ENCODE measurements around the gene SMIM1.

DNA sequence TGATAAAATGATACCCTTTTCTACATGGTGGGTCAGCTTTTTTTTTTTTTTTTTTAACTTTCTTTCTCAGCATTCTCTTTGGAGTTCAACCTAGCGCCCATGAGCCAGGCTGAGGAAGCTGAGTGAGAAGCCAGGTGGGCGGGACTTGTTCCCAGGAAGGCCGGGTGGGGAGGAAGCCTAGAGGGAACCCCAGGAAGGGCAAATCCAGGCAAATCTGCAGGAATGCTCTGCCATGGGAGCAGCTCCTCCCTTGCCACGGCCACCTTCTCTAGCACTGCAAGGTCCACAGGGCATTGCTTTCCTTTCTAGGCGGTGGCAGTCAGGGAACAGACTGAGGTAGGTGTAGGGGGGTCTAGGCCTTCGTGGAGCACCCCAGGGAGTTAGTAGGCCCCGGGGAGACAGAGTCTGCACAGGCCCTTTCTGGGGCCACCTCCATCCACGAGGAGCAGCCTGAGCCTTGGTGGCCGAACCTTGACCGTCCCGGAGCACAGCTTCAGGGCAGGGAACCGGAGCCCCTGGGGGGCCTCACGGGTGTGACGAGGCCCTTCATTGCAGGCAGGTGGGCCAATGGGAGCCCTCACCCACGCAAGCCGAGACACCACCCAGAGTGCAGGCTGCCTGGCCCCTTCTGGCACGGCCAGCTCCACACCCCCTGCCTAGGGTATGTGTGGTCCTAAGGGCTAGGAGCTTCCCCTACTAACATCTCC lies 38.5 kb upstream of the SMIM1 start:
- TF ChIP-seq, protein P1, sequence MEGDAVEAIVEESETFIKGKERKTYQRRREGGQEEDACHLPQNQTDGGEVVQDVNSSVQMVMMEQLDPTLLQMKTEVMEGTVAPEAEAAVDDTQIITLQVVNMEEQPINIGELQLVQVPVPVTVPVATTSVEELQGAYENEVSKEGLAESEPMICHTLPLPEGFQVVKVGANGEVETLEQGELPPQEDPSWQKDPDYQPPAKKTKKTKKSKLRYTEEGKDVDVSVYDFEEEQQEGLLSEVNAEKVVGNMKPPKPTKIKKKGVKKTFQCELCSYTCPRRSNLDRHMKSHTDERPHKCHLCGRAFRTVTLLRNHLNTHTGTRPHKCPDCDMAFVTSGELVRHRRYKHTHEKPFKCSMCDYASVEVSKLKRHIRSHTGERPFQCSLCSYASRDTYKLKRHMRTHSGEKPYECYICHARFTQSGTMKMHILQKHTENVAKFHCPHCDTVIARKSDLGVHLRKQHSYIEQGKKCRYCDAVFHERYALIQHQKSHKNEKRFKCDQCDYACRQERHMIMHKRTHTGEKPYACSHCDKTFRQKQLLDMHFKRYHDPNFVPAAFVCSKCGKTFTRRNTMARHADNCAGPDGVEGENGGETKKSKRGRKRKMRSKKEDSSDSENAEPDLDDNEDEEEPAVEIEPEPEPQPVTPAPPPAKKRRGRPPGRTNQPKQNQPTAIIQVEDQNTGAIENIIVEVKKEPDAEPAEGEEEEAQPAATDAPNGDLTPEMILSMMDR (IDR thresholded peaks at IDR 0.05; ENCODE audit: extremely low read depth in 1 of 2, insufficient read depth in 1 of 2, low read depth in 1 of 2, low read length in 2 of 2): no peak
- TF ChIP-seq JUN (IDR thresholded peaks at IDR 0.05; ENCODE audit: borderline replicate concordance, insufficient read depth, insufficient read length, low read depth): no peak
- no peak for TF ChIP-seq EZH2 (IDR thresholded peaks at IDR 0.05; ENCODE audit: borderline replicate concordance, low read depth, low read length, severe bottlenecking)
- no peak for TF ChIP-seq POLR2A (IDR thresholded peaks at IDR 0.05; ENCODE audit: low read depth, low read length)
- no peak for TF ChIP-seq POLR2AphosphoS5 (IDR thresholded peaks at IDR 0.05; ENCODE audit: insufficient read depth, low read depth, low read length)
- no peak for TF ChIP-seq MYC (IDR thresholded peaks at IDR 0.05; ENCODE audit: low read depth, low read length)
- TF ChIP-seq, protein P2, sequence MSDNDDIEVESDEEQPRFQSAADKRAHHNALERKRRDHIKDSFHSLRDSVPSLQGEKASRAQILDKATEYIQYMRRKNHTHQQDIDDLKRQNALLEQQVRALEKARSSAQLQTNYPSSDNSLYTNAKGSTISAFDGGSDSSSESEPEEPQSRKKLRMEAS (IDR thresholded peaks at IDR 0.05; ENCODE audit: insufficient read depth, insufficient read length): no peak
- no peak for TF ChIP-seq GATA2 (IDR thresholded peaks at IDR 0.05; ENCODE audit: insufficient read depth, insufficient read length, low read depth, low read length)
- TF ChIP-seq FOS (IDR thresholded peaks at IDR 0.05; ENCODE audit: borderline replicate concordance, insufficient read depth, low read length): no peak

All from endothelial cell of umbilical vein (primary cell).